Measurements from ENCODE around the gene SLC35A2. TPM values are rescaled to one million over a fixed set of nuclear protein-coding genes. Genes with fewer than 3 reads are reported as not detected.
"Not testable (repeated sequence)": the region's sequence is repeated elsewhere in the genome, so short reads cannot be mapped to it uniquely, and the experiment has no call there.

The SLC35A2 gene
- total RNA-seq, 1 donor from 2014 or later: 21.9 TPM

- no peaks in the 10 kb centered on the region for H3K27me3 ChIP-seq (ENCODE audit: control insufficient read depth, insufficient read depth, low read length)
- H3K4me3 ChIP-seq (ENCODE audit: low read depth, low read length): peak overlapping the region; percentile 50
- DNase-seq (ENCODE audit: low read depth) (peak; percentile 75), FAIRE-seq (no peak)
- TF ChIP-seq CTCF (IDR thresholded peaks at IDR 0.05; ENCODE audit: insufficient read depth, low read length, severe bottlenecking): peak; percentile 66
- peaks cover 7% of the 10 kb centered on the region for H3K36me3 ChIP-seq (ENCODE audit: control insufficient read depth, insufficient read depth, low read length)
Measured at GRCh38 chrX:48891402-48892288, 19.8 kb downstream of the SLC35A2 start.

DNA sequence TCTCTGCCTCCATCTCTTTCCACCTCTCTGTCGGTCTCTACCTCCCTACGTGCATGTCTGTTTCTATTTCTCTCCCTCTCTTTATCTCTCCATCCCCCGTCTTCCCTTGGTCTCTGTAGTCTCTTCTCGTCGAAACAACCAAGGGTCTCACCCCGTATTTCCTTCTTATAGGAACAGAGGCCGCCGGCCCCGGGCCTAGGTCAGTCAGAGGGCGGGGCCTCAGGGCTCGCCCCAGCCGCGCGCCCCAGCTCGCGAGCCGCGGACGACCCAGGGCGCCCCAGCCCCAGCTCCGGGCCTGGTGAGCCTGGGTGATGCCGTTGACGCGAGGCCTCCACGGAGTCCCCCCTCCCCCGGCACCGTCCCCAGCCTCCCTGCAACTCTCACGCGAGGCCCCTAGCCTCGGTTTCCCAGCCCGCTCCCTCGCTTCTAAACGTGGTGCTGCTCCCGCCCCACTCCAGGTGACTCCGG is 20.5 kb downstream of the SLC35A2 start:
- peaks cover 7% of the 10 kb centered on the region for H3K36me3 ChIP-seq (ENCODE audit: control insufficient read depth, insufficient read depth, low read length)
- FAIRE-seq (no peak), DNase-seq (ENCODE audit: low read depth) (no peak)
- no peak for TF ChIP-seq CTCF (IDR thresholded peaks at IDR 0.05; ENCODE audit: insufficient read depth, low read length, severe bottlenecking)
- H3K4me3 ChIP-seq (ENCODE audit: low read depth, low read length): peak overlapping the region; percentile 50
- H3K27me3 ChIP-seq (ENCODE audit: control insufficient read depth, insufficient read depth, low read length): no peaks in the 10 kb centered on the region

- no peak for TF ChIP-seq CTCF (IDR thresholded peaks at IDR 0.05; ENCODE audit: insufficient read depth, low read length, severe bottlenecking)
- H3K4me3 ChIP-seq (ENCODE audit: low read depth, low read length): peak overlapping the region; percentile 50
Measured at GRCh38 chrX:48890296-48890925, 21.0 kb downstream of the SLC35A2 start.

GRCh38 chrX:48886586-48886985 is 24.9 kb downstream of the SLC35A2 start:
- FAIRE-seq; H3K27me3 ChIP-seq (ENCODE audit: control insufficient read depth, insufficient read depth, low read length); DNase-seq (ENCODE audit: low read depth); H3K4me3 ChIP-seq (ENCODE audit: low read depth, low read length); H3K36me3 ChIP-seq (ENCODE audit: control insufficient read depth, insufficient read depth, low read length): not testable (repeated sequence)

More at GRCh38 chrX:48890296-48890925, 21.0 kb downstream of the SLC35A2 start:
- no peaks in the 10 kb centered on the region for H3K27me3 ChIP-seq (ENCODE audit: control insufficient read depth, insufficient read depth, low read length)
- DNase-seq (ENCODE audit: low read depth) (no peak), FAIRE-seq (no peak)
- peaks cover 7% of the 10 kb centered on the region for H3K36me3 ChIP-seq (ENCODE audit: control insufficient read depth, insufficient read depth, low read length)

- H3K36me3 ChIP-seq (ENCODE audit: control insufficient read depth, insufficient read depth, low read length): no peaks in the 10 kb centered on the region
- H3K4me3 ChIP-seq (ENCODE audit: low read depth, low read length): no peak overlapping the region
- DNase-seq (ENCODE audit: low read depth) (no peak), FAIRE-seq (no peak)
- H3K27me3 ChIP-seq (ENCODE audit: control insufficient read depth, insufficient read depth, low read length): no peaks in the 10 kb centered on the region
- TF ChIP-seq CTCF (IDR thresholded peaks at IDR 0.05; ENCODE audit: insufficient read depth, low read length, severe bottlenecking): no peak
Measured at GRCh38 chrX:48883729-48884128, 27.7 kb downstream of the SLC35A2 start.

DNA sequence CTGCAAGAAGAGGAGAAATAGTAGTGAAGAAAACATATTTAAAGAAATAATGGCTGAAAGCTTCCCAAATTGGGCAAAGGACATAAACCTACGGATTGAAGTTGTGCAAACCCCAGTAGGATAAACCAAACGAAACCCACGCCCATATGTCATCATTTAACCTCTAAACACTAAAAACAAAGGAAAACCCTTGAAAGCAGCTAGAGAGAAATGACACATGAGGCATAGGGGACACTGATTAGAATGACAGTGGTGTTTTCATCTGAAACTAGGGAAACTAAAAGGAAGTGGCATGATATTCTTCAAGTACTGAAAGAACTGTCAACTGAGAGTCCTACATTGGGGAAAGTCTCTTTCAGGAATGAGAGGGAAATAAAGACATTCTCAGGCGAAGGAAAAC is 34.5 kb downstream of the SLC35A2 start:
- DNase-seq (ENCODE audit: low read depth); FAIRE-seq; H3K4me3 ChIP-seq (ENCODE audit: low read depth, low read length); H3K36me3 ChIP-seq (ENCODE audit: control insufficient read depth, insufficient read depth, low read length); H3K27me3 ChIP-seq (ENCODE audit: control insufficient read depth, insufficient read depth, low read length): not testable (repeated sequence)

DNA sequence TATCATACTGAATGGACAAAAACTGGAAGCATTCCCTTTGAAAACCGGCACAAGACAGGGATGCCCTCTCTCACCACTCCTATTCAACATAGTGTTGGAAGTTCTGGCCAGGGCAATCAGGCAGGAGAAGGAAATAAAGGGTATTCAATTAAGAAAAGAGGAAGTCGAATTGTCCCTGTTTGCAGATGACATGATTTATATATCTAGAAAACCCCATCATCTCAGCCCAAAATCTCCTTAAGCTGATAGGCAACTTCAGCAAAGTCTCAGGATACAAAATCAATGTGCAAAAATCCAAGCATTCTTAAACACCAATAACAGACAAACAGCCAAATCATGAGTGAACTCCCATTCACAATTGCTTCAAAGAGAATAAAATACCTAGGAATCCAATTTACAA is 39.4 kb downstream of the SLC35A2 start:
- not testable (repeated sequence) for DNase-seq (ENCODE audit: low read depth); H3K36me3 ChIP-seq (ENCODE audit: control insufficient read depth, insufficient read depth, low read length); FAIRE-seq; H3K4me3 ChIP-seq (ENCODE audit: low read depth, low read length); H3K27me3 ChIP-seq (ENCODE audit: control insufficient read depth, insufficient read depth, low read length)
